ENCODE measurements around the gene FEZ2.

DNA sequence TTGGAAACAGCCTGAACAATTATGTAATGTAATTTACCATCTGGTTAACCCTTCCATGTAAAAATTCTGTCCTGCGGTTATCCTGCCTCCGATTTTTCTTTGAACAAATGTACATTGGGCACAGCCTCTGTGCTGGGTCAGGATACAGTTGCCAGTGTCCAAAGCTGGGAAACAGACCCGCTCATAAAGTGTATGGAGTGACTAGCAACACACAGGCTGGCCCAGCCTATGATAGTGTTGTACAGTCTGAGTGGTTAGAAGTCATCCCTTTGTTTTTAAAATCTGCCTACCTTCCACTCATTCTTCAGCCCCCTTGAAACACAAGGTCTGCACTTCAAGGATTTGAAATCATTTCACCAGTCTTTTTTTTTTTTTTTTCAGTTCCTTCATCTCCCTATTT is 50.1 kb downstream of the FEZ2 start:
- TF ChIP-seq CTCF (IDR thresholded peaks at IDR 0.05) (no peak), POLR2A (IDR thresholded peaks at IDR 0.05) (no peak)

Measured in adrenal gland (tissue), 5 donors.